ENCODE measurements around the gene RPS6KA2.

The RPS6KA2 gene

GRCh38 chr6:166620478-166621113, 6.5 kb downstream of the RPS6KA2 start:
- no peak for TF ChIP-seq ZNF274 (IDR thresholded peaks at IDR 0.05; ENCODE audit: low read depth, low read length)
- no peak overlapping the region for H3K4me3 ChIP-seq (ENCODE audit: low read length)

- TF ChIP-seq ZNF274 (IDR thresholded peaks at IDR 0.05; ENCODE audit: low read depth, low read length): no peak
- H3K4me3 ChIP-seq (ENCODE audit: low read length): no peak overlapping the region
Observed at GRCh38 chr6:166619912-166620311, 7.1 kb downstream of the RPS6KA2 start.

DNA sequence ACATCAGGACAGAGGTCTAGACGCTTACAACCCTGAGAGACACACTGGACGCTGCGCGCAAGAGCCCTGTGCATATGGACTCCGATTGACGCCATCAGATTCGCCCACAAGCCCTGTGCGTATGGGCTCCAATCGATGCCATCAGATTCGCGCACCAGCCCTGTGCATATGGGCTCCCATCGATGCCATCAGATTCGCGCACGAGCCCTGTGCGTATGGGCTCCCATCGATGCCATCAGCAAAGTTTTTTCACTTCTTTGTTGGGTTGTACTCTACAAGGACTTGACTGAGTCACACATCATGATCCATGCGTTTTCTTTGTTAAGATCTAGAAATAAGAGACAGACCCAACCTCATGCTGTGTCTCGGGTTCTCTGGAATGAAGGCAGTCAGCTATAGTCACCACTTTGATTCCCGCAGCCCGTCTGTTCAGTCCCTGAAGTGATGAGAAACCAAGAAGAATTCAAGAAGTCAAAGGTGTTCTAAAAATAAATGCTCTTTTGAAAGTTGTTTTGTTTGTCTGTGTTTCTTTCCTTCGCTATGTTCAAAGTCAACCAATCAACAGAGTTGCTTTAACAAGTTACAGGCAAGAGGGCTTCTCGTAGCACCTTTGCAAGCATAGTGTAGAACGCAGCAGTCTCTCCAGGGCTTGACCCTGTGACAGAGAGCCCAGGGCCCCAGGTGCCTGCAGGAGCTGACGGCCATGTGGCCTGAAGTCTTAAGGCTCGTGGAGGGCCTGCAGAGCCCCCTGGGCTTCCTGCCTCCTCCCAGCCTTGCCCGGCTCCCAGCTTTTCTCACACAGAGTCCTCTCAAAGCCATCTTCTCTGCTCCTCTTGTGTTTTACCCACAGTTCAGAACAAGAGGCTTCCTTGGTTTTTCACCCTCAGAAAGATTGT, 7.9 kb downstream of the RPS6KA2 start:
- no peak overlapping the region for H3K4me3 ChIP-seq (ENCODE audit: low read length)
- no peak for TF ChIP-seq ZNF274 (IDR thresholded peaks at IDR 0.05; ENCODE audit: low read depth, low read length)

GRCh38 chr6:166618251-166618650, 8.8 kb downstream of the RPS6KA2 start:
- H3K4me3 ChIP-seq (ENCODE audit: low read length): no peak overlapping the region
- no peak for TF ChIP-seq ZNF274 (IDR thresholded peaks at IDR 0.05; ENCODE audit: low read depth, low read length)

- no peak for TF ChIP-seq ZNF274 (IDR thresholded peaks at IDR 0.05; ENCODE audit: low read depth, low read length)
- H3K4me3 ChIP-seq (ENCODE audit: low read length): no peak overlapping the region
Observed at GRCh38 chr6:166617359-166617758, 9.7 kb downstream of the RPS6KA2 start.

DNA sequence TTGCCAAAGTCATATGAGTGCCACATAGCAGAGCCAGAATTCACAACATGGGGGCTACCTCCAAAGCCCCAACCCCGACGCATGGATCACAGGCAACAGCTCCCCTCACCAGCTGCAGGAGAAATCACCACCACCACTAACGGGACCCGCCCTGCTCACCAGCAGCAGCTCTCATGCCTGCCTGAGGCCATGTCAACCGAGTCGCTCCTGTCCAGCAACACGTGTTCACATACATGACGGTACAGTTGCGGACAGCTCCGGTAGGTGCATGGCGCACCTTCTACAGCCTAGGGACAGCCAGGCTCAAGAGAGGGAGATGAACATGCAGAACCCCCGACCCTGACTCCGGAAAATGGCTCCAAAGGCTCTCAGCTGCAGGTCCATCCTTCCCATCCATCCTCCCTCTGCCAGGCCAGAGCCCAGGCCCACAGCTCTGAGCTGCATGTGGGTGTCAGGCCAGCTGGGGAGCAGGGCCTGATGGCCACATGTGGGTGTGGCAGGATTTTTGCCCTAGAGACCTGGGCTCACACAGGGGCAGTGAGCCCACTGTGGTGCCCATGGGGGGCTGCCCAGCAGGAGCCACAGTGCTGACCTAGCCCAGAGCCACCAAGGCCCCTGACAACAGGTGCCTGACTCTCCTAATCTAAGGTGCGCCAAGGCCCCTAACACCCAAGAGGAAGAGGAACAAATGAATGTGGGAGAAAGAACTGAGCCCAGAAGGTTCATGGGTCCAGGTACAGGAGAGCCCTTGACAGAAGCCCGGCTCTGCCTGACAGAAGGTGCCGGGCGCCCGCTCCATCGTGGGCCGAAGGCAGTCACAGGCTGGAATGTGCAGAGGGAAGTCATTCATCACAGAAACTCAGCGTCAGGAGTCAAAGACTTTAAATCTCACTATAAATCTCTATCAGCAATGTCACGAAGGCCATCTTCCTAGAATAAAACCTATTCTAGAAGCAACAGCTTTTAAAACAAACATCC, 10.5 kb downstream of the RPS6KA2 start:
- TF ChIP-seq ZNF274 (IDR thresholded peaks at IDR 0.05; ENCODE audit: low read depth, low read length): no peak
- no peak overlapping the region for H3K4me3 ChIP-seq (ENCODE audit: low read length)

GRCh38 chr6:166615059-166615770, 11.8 kb downstream of the RPS6KA2 start:
- no peak overlapping the region for H3K4me3 ChIP-seq (ENCODE audit: low read length)
- no peak for TF ChIP-seq ZNF274 (IDR thresholded peaks at IDR 0.05; ENCODE audit: low read depth, low read length)

DNA sequence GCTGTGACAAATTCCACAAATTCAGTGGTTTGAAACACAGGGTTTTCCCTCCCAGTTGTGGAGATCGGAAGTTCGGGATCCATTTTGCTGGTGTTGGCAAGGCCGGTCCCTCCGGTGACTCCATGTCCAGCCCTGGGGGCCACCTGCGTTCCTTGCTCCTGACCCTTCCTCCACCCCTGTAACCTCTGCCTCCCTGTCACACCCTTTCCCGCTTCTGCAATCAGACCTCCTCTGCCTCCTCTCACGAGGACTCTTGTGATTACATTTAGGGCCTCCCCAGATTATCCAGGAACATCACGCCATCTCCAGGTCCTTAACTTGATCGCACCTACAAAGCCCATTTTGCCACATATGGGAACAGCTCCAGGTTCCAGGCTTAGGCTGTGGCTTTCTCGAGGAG, 12.5 kb downstream of the RPS6KA2 start:
- TF ChIP-seq ZNF274 (IDR thresholded peaks at IDR 0.05; ENCODE audit: low read depth, low read length): no peak

GRCh38 chr6:166614171-166614583, 12.9 kb downstream of the RPS6KA2 start:
- no peak for TF ChIP-seq ZNF274 (IDR thresholded peaks at IDR 0.05; ENCODE audit: low read depth, low read length)
- H3K4me3 ChIP-seq (ENCODE audit: low read length): no peak overlapping the region

More for the DNA sequence above, 12.5 kb downstream of the RPS6KA2 start:
- H3K4me3 ChIP-seq (ENCODE audit: low read length): no peak overlapping the region

GRCh38 chr6:166613027-166613426, 14.0 kb downstream of the RPS6KA2 start:
- no peak for TF ChIP-seq ZNF274 (IDR thresholded peaks at IDR 0.05; ENCODE audit: low read depth, low read length)
- no peak overlapping the region for H3K4me3 ChIP-seq (ENCODE audit: low read length)

GRCh38 chr6:166612471-166612881, 14.6 kb downstream of the RPS6KA2 start:
- no peak overlapping the region for H3K4me3 ChIP-seq (ENCODE audit: low read length)
- TF ChIP-seq ZNF274 (IDR thresholded peaks at IDR 0.05; ENCODE audit: low read depth, low read length): no peak

DNA sequence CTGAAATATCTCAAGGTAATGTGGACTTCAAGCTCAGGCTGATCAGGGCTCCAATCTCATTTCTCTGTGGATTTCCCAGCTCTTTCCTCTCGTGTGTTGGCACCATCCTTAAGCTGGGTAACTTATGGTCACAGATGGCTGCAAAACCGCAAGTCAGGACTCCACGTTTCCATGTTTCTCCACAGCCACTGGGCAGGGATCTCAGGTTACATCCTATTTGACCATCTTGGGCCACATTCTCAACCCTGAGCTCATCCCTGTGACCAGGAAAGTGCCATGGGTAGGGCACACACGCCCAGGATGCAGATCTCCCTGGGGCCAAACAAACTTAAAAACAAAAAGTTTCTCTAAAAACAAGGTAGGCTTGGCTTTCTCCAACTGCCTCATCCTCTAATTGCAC, 15.4 kb downstream of the RPS6KA2 start:
- TF ChIP-seq ZNF274 (IDR thresholded peaks at IDR 0.05; ENCODE audit: low read depth, low read length): no peak
- no peak overlapping the region for H3K4me3 ChIP-seq (ENCODE audit: low read length)

- no peak for TF ChIP-seq ZNF274 (IDR thresholded peaks at IDR 0.05; ENCODE audit: low read depth, low read length)
- no peak overlapping the region for H3K4me3 ChIP-seq (ENCODE audit: low read length)
Observed at GRCh38 chr6:166610069-166610468, 17.0 kb downstream of the RPS6KA2 start.
